ENCODE results near the gene HPS3. TPM values are rescaled to one million over a fixed set of nuclear protein-coding genes. Genes with fewer than 3 reads are reported as not detected.

Gene HPS3
- total RNA-seq, 1 donor from 2014 or later, result 22.0 TPM

GRCh38 chr3:149221783-149222517 lies 92.5 kb downstream of the HPS3 start, which contains the start of gene CP:
Gene CP (minus strand): TSS chr3:149221829. CDS start chr3:149221792, 37 bp downstream.
- DNase-seq (ENCODE audit: low spot score in 2 of 2) (no peak), FAIRE-seq (no peak)

Small RNA genes lying within 50 kb of the gene (small RNA-seq; reads per million reads assigned to genes)
- gene RF00019, result not detected

Other genes starting within 250 kb of the HPS3 start
- gene GYG1, start 138.1 kb upstream of the HPS3 start, total RNA-seq, result 6.9 TPM
- 117 TPM for gene HLTF, start 43.1 kb upstream of the HPS3 start, total RNA-seq
- gene CP, start 92.2 kb downstream of the HPS3 start, total RNA-seq, result not detected
- 3.7 TPM for gene TM4SF18, start 204.0 kb downstream of the HPS3 start, total RNA-seq
- gene TM4SF1, start 248.0 kb downstream of the HPS3 start, total RNA-seq, result 15.1 TPM

Measured in frontal cortex (tissue), 4 donors.